ENCODE measurements around the gene LDLRAD3. TPM values are rescaled to one million over a fixed set of nuclear protein-coding genes. Genes with fewer than 3 reads are reported as not detected.
A peak's percentile ranks its signal among the peaks of the same experiment; 100 is the strongest.

The LDLRAD3 gene
- polyA plus RNA-seq, 1 of the 3 experiments (the other 2 are of a cell fraction), result 10.6 TPM

DNA sequence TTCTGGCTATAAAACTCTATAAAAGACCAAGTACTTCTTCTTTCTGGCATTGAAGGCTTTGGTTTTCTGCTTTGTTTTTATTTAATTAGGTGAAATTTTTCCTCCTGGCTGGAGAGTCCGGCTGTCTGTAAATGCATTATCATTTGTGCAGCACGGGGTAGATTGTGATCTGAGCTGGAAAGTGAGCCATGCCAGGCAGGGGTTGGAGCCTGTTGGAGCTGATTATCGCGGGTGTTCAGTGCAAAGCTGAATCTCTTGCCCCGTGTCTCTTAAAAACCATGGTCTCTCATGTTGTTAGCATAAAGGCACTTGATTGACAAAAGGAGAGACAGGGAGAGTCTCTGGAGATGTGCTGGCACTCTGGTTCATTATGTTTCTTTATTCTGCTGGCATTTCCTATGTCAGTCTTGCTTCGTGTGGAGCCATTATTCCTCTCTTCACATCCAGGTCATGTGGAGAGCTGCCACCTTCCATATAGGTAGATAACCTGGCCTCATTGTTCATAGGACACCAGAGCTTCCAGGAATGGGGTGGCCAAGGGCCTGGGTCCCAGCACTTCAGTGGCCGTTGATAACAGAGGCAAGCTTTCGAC is 75.2 kb downstream of the LDLRAD3 start (continued):
- TF ChIP-seq CHD2 (IDR thresholded peaks at IDR 0.05; ENCODE audit: low read length, partially characterized antibody) (peak; percentile 94), USF1 (IDR thresholded peaks at IDR 0.05; ENCODE audit: borderline replicate concordance, low read depth) (no peak), NFIC (IDR thresholded peaks at IDR 0.05; ENCODE audit: borderline replicate concordance) (peak; percentile 39; the same call in 1 of the 2 replicates), RAD21 (IDR thresholded peaks at IDR 0.05; ENCODE audit: low read length) (peak; percentile 38), TAF1 (IDR thresholded peaks at IDR 0.05; ENCODE audit: borderline replicate concordance, low read depth, low read length) (no peak), POLR2AphosphoS5 (IDR thresholded peaks at IDR 0.05; ENCODE audit: low read depth, low read length) (peak; percentile 54; the same call in 1 of the 2 replicates), GABPA (IDR thresholded peaks at IDR 0.05; ENCODE audit: low read depth) (no peak)
- TF ChIP-seq, protein P1, sequence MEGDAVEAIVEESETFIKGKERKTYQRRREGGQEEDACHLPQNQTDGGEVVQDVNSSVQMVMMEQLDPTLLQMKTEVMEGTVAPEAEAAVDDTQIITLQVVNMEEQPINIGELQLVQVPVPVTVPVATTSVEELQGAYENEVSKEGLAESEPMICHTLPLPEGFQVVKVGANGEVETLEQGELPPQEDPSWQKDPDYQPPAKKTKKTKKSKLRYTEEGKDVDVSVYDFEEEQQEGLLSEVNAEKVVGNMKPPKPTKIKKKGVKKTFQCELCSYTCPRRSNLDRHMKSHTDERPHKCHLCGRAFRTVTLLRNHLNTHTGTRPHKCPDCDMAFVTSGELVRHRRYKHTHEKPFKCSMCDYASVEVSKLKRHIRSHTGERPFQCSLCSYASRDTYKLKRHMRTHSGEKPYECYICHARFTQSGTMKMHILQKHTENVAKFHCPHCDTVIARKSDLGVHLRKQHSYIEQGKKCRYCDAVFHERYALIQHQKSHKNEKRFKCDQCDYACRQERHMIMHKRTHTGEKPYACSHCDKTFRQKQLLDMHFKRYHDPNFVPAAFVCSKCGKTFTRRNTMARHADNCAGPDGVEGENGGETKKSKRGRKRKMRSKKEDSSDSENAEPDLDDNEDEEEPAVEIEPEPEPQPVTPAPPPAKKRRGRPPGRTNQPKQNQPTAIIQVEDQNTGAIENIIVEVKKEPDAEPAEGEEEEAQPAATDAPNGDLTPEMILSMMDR (IDR thresholded peaks at IDR 0.05), result no peak

- ChIA-PET CTCF (interaction anchor here (0.6 to 2.1 kb wide), 6 partner anchors 37 to 459 kb away, joined by 3 to 7 read pairs (median 5); no protein-coding TSS in a partner anchor), POLR2A (no interaction called here)
- H3K4me3 ChIP-seq (ENCODE audit: low read depth in 2 of 2, low read length in 1 of 2), result no peak overlapping the region
- TF ChIP-seq NFIC (IDR thresholded peaks at IDR 0.05; ENCODE audit: borderline replicate concordance), result no peak
- no peak for TF ChIP-seq RFX5 (IDR thresholded peaks at IDR 0.05; ENCODE audit: low read length)
- TF ChIP-seq FOXM1 (IDR thresholded peaks at IDR 0.05; ENCODE audit: low read depth), result no peak
- no peak for TF ChIP-seq GABPA (IDR thresholded peaks at IDR 0.05; ENCODE audit: low read depth)
- no peak for TF ChIP-seq GATA2 (CRISPR knock-in tag; IDR thresholded peaks at IDR 0.05)
- no peak for TF ChIP-seq FOXJ3 (CRISPR knock-in tag; IDR thresholded peaks at IDR 0.05)
- TF ChIP-seq CHD2 (IDR thresholded peaks at IDR 0.05; ENCODE audit: low read length, partially characterized antibody), result no peak
- TF ChIP-seq FOSL2 (IDR thresholded peaks at IDR 0.05; ENCODE audit: borderline replicate concordance, low read depth), result no peak
- no peak for TF ChIP-seq RAD21 (IDR thresholded peaks at IDR 0.05; ENCODE audit: low read length)
- TF ChIP-seq ELF1 (IDR thresholded peaks at IDR 0.05), result no peak
- TF ChIP-seq NRF1 (IDR thresholded peaks at IDR 0.05; ENCODE audit: low read depth, low read length), result no peak
- TF ChIP-seq PBX3 (IDR thresholded peaks at IDR 0.05), result no peak
- TF ChIP-seq JUND (IDR thresholded peaks at IDR 0.05), result no peak
- no peak for TF ChIP-seq POLR2AphosphoS5 (IDR thresholded peaks at IDR 0.05; ENCODE audit: low read depth, low read length)
- TF ChIP-seq RCOR1 (IDR thresholded peaks at IDR 0.05; ENCODE audit: low read length), result no peak
- H3K9me2 ChIP-seq, result no peaks in the 10 kb centered on the region
- WGBS (ENCODE audit: low lambda C conversion rate), result 87% methylated on average over 4 of the region's 4 CpGs
- H2AFZ ChIP-seq (ENCODE audit: low read depth), result no peak overlapping the region
- H3K4me1 ChIP-seq (ENCODE audit: control insufficient read depth in 1 of 2, insufficient read depth in 2 of 2, low read depth in 1 of 2, low read length in 1 of 2), result peaks cover 17 to 30% of the 10 kb centered on the region in 2 experiments; a peak in 3 of 4 replicates
- H3K27me3 ChIP-seq (ENCODE audit: insufficient read depth), result no peaks in the 10 kb centered on the region
- H3K27ac ChIP-seq (ENCODE audit: low read depth in 2 of 2, low read length in 1 of 2), result peak overlapping the region in 1 of 2 experiments; percentile 96; a peak in 2 of 4 replicates
- H3K9ac ChIP-seq, result no peak overlapping the region
- DNase-seq, result no peak
- H3K79me2 ChIP-seq (ENCODE audit: insufficient read depth), result peaks cover 2% of the 10 kb centered on the region; the same call in 1 of the 2 replicates
- no peaks in the 10 kb centered on the region for H3K36me3 ChIP-seq (replicated peaks in 1 of 2; ENCODE audit: control insufficient read depth in 1 of 2, insufficient read depth in 2 of 2, low read length in 1 of 2)
- H3K4me2 ChIP-seq, result peak overlapping the region; percentile 40; the same call in 1 of the 2 replicates
- H3F3A ChIP-seq (replicated peaks; ENCODE audit: insufficient read depth), result no peaks in the 10 kb centered on the region
- no peaks in the 10 kb centered on the region for H4K20me1 ChIP-seq (ENCODE audit: insufficient read depth)
- no peaks in the 10 kb centered on the region for H3K9me3 ChIP-seq
These were observed 75.9 kb downstream of the LDLRAD3 start for GRCh38 chr11:36019722-36020121.

All from SK-N-SH (cell line).